GM12892 (cell line): ENCODE results near the gene GALNT2.

Source experiments
- DNase-seq: peaks from one replicate; pipeline ENCODE4 v3.0.0; 2011; ENCODE audit not compliant: insufficient read length
- FAIRE-seq: peaks from 2 replicates; lab custom pipeline; 2011; peaks lifted over from hg19 to GRCh38; lab: Jason Lieb, UNC
- POLR2A ChIP-seq: IDR thresholded peaks from 2 replicates; pipeline ENCODE4 v1.6.1; 2011; ENCODE audit warnings: low read depth, low read length, control low read depth
- POLR2AphosphoS5 ChIP-seq: IDR thresholded peaks from 2 replicates; pipeline ENCODE4 v1.6.1; 2011; ENCODE audit warnings: low read depth, low read length, control low read depth
- TAF1 ChIP-seq: IDR thresholded peaks from 2 replicates; pipeline ENCODE4 v1.6.1; 2011; ENCODE audit warnings: low read depth, mild to moderate bottlenecking, control low read depth, low read length, borderline replicate concordance

GALNT2 gene

DNA sequence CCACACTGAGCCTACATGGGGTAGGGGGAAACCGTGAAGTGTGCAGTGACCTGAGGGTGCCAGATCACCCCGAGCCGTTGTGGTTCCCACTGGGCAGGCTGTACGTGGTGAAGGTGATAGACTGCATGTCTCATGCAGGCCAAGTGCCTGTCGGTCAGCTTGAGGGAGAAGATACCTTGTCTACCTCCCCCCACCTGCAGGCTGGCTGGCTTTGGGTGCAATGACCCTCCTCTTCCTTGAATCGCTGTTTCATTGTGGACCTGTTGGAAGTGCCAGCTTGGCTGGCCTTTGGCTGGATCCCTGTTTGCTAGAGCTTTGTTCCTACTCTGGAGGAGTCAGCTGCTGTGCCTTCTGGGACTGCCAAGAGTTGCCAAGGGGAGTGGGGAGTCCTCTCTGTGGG, 92.5 kb downstream of the GALNT2 start:
- FAIRE-seq (no peak), DNase-seq (no peak)
- TF ChIP-seq POLR2AphosphoS5 (no peak), POLR2A (no peak), TAF1 (no peak)

- TF ChIP-seq TAF1: no peak
- no peak for TF ChIP-seq POLR2A
- TF ChIP-seq POLR2AphosphoS5: no peak
- FAIRE-seq (no peak), DNase-seq (no peak)
Measured at GRCh38 chr1:230160957-230161771, 94.1 kb downstream of the GALNT2 start.

DNA sequence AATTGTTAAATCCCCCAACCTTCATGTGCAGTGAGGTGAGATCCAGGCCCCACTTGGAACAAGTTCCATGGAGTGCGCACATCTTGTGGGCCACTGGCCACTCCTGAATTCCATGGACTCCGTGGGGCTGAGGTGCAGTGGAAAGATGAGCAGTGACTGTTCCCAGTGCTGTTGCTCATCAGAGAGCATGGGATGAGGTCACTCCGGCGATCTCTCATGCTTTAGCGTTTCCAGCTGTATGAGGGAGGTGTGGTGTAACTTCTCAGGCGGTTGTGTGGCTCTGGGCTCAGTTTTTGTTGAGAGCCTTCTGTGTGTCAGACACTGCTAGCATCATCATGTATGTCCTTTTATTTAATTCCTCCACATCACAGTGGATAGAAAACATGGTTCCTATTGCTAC, 96.2 kb downstream of the GALNT2 start:
- no peak for FAIRE-seq
- no peak for DNase-seq
- TF ChIP-seq TAF1 (no peak), POLR2AphosphoS5 (no peak), POLR2A (no peak)

DNA sequence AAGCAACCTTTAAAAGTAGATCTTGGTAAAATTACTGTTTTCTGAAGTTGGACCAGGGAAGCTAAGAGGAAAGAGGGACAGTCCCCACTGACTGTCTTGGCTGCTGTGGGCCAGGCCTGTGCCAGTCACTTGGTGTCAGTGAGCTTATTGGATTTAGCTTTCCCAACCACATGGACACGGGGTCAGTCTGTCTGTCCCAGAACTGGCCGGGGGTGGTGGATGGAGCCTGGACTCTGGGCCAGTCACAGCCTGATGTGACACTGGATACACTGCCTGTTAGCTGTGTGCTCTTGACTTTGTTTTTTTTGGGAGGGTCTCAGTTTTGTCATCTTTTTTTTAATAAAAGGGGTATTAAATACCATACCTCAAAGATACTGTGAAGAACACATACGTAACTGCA, 96.7 kb downstream of the GALNT2 start:
- TF ChIP-seq POLR2AphosphoS5: no peak
- no peak for TF ChIP-seq TAF1
- no peak for TF ChIP-seq POLR2A
- DNase-seq (no peak), FAIRE-seq (no peak)

- DNase-seq (no peak), FAIRE-seq (no peak)
- TF ChIP-seq POLR2AphosphoS5: no peak
Measured at GRCh38 chr1:230165536-230165935, 98.5 kb downstream of the GALNT2 start.

GRCh38 chr1:230166366-230167132, 99.5 kb downstream of the GALNT2 start:
- FAIRE-seq (peak; percentile 80), DNase-seq (no peak)
- TF ChIP-seq POLR2A (no peak), TAF1 (no peak), POLR2AphosphoS5 (no peak)

DNA sequence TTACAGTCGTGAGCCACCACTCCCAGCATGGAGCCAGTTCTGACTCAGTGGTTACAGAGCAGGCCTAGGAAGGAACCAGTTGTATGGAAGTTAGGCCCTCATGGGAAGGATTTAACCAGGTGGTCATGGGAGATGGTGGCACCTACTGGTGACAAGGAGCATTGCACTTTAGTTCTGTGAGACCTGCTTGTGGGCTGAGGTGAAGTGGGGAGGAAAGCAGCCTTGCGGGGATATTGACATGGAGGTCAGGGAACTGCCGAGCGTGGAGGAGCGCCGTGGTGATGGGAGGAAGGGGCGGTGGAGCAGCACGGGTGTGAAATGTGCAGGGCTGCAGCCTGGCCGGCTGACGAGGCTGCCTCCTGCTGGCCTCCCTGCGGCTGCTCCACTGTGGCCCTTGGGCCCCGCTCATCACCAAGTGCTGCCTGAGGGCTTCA, 100.4 kb downstream of the GALNT2 start:
- FAIRE-seq (peak; percentile 91), DNase-seq (peak; percentile 41)
- TF ChIP-seq TAF1 (no peak), POLR2A (no peak), POLR2AphosphoS5 (no peak)

DNA sequence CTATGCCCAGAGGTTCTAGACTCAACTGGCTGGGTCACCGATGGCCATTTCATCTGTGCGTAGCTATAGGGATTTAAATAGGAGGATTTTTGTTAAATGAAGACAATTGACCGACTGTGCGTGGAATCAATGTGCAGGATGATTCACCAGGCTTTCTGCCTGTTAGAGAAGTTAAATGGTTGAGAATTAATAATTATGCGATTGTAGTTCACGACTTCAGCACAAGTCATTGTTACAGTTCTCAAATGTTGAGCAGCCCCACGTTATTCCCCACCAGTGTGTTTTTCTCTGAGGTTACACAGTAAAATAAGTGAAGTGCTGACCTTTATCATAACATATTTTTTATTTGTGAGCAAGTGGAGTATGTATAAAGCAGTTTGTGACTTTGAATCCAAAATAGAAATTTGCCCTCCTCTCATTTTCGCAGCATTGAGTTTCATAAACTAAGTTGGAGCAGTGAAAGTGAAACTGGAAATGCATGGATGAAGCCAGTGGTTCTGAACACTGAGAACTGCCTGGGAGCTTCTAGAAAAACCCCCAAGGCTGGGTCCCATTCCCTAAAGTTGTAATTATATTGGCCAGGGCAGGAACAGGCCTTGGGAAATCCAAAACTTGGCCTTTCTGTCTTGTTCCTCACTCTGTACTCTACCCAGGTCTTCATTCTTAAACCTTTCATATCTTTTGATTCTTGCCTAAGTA, 102.6 kb downstream of the GALNT2 start:
- DNase-seq (no peak), FAIRE-seq (peak; percentile 77)
- no peak for TF ChIP-seq POLR2AphosphoS5

DNA sequence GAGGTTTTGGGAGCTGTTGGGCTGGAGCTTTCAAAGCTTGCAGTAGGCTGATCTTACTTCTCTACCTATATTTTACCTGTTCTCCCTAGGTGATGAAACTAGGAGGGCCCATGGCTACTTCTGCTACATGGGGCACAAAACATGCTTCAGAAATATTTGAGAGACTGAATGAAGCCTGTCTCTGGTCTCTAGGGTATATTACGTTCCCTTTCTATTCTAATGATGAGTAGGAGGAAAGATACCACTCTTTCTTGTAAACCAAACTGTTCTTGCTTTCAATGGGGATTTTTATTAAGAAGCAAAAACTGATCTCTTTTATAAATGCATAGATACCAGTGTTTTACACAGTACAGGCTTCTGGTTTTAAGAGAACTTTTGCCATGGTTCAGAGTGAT, 103.1 kb downstream of the GALNT2 start:
- TF ChIP-seq POLR2A: no peak
- no peak for TF ChIP-seq TAF1
- no peak for TF ChIP-seq POLR2AphosphoS5
- FAIRE-seq (no peak), DNase-seq (no peak)

GRCh38 chr1:230170622-230171021, 103.6 kb downstream of the GALNT2 start:
- peak; percentile 63 for FAIRE-seq

GRCh38 chr1:230171356-230172015, 104.4 kb downstream of the GALNT2 start:
- FAIRE-seq (no peak), DNase-seq (no peak)
- TF ChIP-seq POLR2A: no peak
- TF ChIP-seq POLR2AphosphoS5: no peak
- TF ChIP-seq TAF1: no peak

More at GRCh38 chr1:230170622-230171021, 103.6 kb downstream of the GALNT2 start:
- TF ChIP-seq TAF1: no peak
- no peak for TF ChIP-seq POLR2AphosphoS5
- TF ChIP-seq POLR2A: no peak
- DNase-seq: no peak
